ENCODE measurements around the gene TRIM25. TPM values are rescaled to one million over a fixed set of nuclear protein-coding genes. Genes with fewer than 3 reads are reported as not detected.

TRIM25 gene
- total RNA-seq, 1 donor from 2014 or later = 70.0 TPM

DNA sequence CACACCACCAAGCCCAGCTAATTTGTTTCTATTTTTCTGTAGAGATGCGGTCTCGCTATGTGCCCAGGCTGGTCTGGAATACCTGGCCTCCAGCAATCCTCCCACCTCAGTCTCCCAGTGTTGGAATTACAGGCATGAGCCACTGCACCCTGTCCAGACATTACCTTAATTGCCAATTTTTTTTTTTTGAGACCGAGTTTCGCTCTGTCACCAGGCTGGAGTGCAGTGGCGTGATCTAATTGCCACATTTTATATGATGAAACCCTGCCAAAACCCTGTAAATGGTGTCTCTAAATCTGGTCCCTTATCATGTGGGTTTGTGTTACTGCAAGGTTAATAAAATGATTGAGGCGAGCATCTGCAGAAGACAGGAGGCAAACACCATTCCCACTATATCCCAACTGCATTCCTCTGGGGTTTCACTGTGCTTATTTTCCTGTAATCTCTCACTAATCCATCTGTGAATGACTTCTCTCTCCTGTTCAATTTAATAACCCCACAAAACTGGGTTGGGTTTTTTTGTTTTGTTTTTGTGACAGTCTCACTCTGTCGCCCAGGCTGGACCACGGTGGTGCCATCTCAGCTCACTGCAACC is 19.4 kb upstream of the TRIM25 start:
- no peak overlapping the region for H3K4me3 ChIP-seq
- H3K9me3 ChIP-seq = no peaks in the 10 kb centered on the region
- H3K27ac ChIP-seq = no peak overlapping the region
- intact Hi-C loops (cut with DNase I) = no loop called here
- H3K27me3 ChIP-seq = no peaks in the 10 kb centered on the region
- peaks cover 0 to 8% of the 10 kb centered on the region in 2 donors for H3K36me3 ChIP-seq
- no peak for DNase-seq (ENCODE audit: extremely low spot score in 2 of 2)
- peaks cover 22% of the 10 kb centered on the region for H3K4me1 ChIP-seq
- TF ChIP-seq, protein P1, sequence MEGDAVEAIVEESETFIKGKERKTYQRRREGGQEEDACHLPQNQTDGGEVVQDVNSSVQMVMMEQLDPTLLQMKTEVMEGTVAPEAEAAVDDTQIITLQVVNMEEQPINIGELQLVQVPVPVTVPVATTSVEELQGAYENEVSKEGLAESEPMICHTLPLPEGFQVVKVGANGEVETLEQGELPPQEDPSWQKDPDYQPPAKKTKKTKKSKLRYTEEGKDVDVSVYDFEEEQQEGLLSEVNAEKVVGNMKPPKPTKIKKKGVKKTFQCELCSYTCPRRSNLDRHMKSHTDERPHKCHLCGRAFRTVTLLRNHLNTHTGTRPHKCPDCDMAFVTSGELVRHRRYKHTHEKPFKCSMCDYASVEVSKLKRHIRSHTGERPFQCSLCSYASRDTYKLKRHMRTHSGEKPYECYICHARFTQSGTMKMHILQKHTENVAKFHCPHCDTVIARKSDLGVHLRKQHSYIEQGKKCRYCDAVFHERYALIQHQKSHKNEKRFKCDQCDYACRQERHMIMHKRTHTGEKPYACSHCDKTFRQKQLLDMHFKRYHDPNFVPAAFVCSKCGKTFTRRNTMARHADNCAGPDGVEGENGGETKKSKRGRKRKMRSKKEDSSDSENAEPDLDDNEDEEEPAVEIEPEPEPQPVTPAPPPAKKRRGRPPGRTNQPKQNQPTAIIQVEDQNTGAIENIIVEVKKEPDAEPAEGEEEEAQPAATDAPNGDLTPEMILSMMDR (IDR thresholded peaks at IDR 0.05) = no peak
- TF ChIP-seq POLR2A (IDR thresholded peaks at IDR 0.05) (no peak), POLR2AphosphoS5 (IDR thresholded peaks at IDR 0.05; ENCODE audit: insufficient read depth in 1 of 2, low read depth in 1 of 2) (no peak)

DNA sequence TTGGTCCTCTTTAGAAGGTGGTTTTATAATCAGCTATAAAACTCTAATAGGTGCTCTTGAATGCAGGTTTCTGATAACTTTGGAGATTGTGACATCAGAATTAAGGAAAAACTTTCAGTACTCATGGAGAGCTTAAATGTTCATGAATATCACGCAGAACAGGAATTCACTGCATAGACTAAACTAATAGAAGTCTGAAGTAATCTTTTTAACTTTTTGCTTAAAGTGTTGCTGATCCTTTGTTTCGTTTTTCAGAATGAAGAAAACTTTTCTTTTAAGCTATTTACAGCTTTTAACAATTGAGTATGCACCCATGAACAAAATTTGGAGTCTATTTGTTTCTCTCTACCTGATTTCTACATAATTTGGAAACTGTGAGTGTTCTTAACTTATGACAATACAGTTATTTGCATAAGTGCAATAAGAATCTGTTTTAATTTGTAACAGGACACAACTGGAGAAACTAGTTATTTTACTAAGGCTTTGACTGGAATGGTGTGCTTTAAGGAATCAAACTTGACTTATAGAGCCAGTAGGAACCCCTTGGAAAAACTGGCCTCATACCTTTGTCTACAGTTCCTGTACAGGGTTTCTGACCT is 17.0 kb upstream of the TRIM25 start:
- H3K27ac ChIP-seq = no peak overlapping the region
- intact Hi-C loops (cut with DNase I) = no loop called here
- DNase-seq (ENCODE audit: extremely low spot score in 2 of 2) = no peak
- H3K4me1 ChIP-seq = no peaks in the 10 kb centered on the region
- H3K9me3 ChIP-seq = no peaks in the 10 kb centered on the region
- peaks cover 0 to 8% of the 10 kb centered on the region in 2 donors for H3K36me3 ChIP-seq
- TF ChIP-seq POLR2A (IDR thresholded peaks at IDR 0.05) (no peak), POLR2AphosphoS5 (IDR thresholded peaks at IDR 0.05; ENCODE audit: insufficient read depth in 1 of 2, low read depth in 1 of 2) (no peak)
- TF ChIP-seq, protein P1 (IDR thresholded peaks at IDR 0.05) = no peak
- no peak overlapping the region for H3K4me3 ChIP-seq
- H3K27me3 ChIP-seq = no peaks in the 10 kb centered on the region

DNA sequence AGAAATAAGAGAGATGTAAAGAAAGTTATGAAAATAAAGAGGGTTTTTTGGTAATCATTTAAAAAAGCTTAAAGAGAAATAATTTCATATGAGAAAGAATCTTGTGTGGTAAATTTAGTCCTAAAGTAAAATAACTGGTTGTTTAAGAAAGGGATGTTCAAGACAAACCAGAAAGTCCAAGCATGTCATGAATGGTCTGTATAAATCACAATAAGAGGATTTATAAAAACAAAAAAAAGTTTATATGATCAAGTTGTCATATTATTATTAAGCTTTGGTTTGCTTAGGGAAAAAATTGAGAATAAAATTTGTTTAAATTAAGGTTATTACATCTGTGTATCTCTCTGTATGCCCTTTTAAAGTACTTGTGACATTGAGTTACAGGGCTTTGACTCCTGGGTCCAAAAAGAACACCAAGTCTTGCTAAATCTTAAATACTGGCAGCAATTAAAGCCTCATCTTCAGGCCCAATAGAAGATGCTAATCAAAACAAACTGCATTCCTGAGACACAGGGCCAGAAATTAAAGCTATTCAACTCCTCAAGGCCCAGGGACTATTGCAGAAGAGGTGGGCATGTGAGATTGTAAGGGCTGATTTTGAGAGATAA is 15.6 kb upstream of the TRIM25 start:
- intact Hi-C loops (cut with DNase I) = no loop called here
- Histone ChIP-seq H3K4me1 (no peaks in the 10 kb centered on the region), H3K9me3 (no peaks in the 10 kb centered on the region), H3K4me3 (no peak overlapping the region), H3K27ac (no peak overlapping the region), H3K27me3 (no peaks in the 10 kb centered on the region), H3K36me3 (peaks cover 0 to 3% of the 10 kb centered on the region in 2 donors)
- DNase-seq (ENCODE audit: extremely low spot score in 2 of 2) = no peak
- TF ChIP-seq POLR2AphosphoS5 (IDR thresholded peaks at IDR 0.05; ENCODE audit: insufficient read depth in 1 of 2, low read depth in 1 of 2) = no peak
- TF ChIP-seq POLR2A (IDR thresholded peaks at IDR 0.05) = no peak

DNA sequence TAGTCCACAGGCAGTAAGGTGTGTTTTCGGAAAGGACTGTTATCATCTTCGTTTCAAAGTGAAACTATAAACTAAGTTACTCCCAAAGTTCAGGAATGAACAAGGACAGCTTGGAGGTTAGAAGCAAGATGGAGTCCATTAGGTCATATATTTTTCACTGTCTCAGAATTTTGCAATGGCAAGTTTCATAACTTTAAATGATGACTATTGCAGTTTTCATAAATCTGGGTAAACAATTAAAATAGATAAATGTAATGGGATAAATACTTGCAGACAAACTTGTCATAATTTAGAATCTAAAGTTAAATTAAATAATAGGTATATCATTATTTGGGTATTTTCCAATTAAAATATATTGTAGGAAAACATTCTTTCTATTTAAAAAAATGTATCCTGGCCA is 14.7 kb upstream of the TRIM25 start:
- Histone ChIP-seq H3K36me3 (no peaks in the 10 kb centered on the region), H3K27me3 (no peaks in the 10 kb centered on the region), H3K4me1 (no peaks in the 10 kb centered on the region), H3K27ac (no peak overlapping the region), H3K4me3 (no peak overlapping the region), H3K9me3 (no peaks in the 10 kb centered on the region)
- DNase-seq (ENCODE audit: extremely low spot score in 2 of 2) = no peak
- TF ChIP-seq, protein P1 (IDR thresholded peaks at IDR 0.05) = no peak
- no peak for TF ChIP-seq POLR2A (IDR thresholded peaks at IDR 0.05)
- no peak for TF ChIP-seq POLR2AphosphoS5 (IDR thresholded peaks at IDR 0.05; ENCODE audit: insufficient read depth in 1 of 2, low read depth in 1 of 2)
- intact Hi-C loops (cut with DNase I) = no loop called here

DNA sequence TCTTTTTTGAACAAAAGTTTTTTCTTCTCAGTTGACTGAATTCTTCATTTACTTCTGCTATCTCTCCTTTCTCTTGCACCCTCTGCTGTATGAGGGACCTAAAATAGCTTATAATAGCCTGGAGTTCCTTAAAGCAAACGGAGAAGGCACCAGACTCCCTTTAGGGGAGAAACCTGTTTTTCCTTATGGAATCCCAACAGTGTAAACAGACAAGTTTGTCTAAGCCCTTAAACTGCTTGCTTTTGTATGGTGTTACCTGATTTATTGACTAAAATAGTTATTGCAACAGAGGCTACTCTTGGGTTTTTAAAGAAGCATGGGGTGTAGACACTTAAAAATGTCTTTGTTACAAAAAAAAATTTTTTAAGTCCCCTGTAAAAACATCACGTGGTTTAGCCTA is 12.9 kb upstream of the TRIM25 start:
- H3K27ac ChIP-seq = no peak overlapping the region
- no peaks in the 10 kb centered on the region for H3K36me3 ChIP-seq
- intact Hi-C loops (cut with DNase I) = no loop called here
- H3K27me3 ChIP-seq = no peaks in the 10 kb centered on the region
- DNase-seq (ENCODE audit: extremely low spot score in 2 of 2) = no peak
- no peaks in the 10 kb centered on the region for H3K9me3 ChIP-seq
- TF ChIP-seq, protein P1 (IDR thresholded peaks at IDR 0.05) = no peak
- TF ChIP-seq POLR2AphosphoS5 (IDR thresholded peaks at IDR 0.05; ENCODE audit: insufficient read depth in 1 of 2, low read depth in 1 of 2) (no peak), POLR2A (IDR thresholded peaks at IDR 0.05) (no peak)
- no peak overlapping the region for H3K4me3 ChIP-seq
- H3K4me1 ChIP-seq = no peaks in the 10 kb centered on the region

Data from vagina (tissue), 2 donors.